Activated CD8-positive, alpha-beta T cell treated with anti-CD3 and anti-CD28 coated beads for 36 hours (primary cell): ENCODE data around the gene CEP350. TPM values are rescaled to one million over a fixed set of nuclear protein-coding genes. Genes with fewer than 3 reads are reported as not detected.
A peak's percentile ranks its signal among the peaks of the same experiment; 100 is the strongest.

Experiments
- ATAC-seq: fragments of 200-7000 bp; cut with Tn5 transposase; one replicate; pipeline ENCODE4 v1.10.0; 2021; ENCODE audit warnings: mild to moderate bottlenecking, moderate library complexity
- CTCF ChIA-PET: fragments of 350-600 bp; sonication (Branson Sonifier 250); formaldehyde crosslinking; loops from one replicate; lab custom pipeline; 2021; ENCODE audit warnings: antibody characterized with exemption; lab: Charles Lee
- POLR2A ChIA-PET: fragments of 350-600 bp; sonication (Branson Sonifier 250); formaldehyde crosslinking; loops from one replicate; lab custom pipeline; 2021; ENCODE audit warnings: antibody characterized with exemption; lab: Charles Lee
- DNase-seq: peaks from one replicate; pipeline ENCODE4 v3.0.0-alpha.2; 2020
- H3K27ac Mint-ChIP-seq: one replicate; pipeline ENCODE4 v1.8.0; 2021; ENCODE audit warnings: mild to moderate bottlenecking, mixed read lengths
- H3K27me3 Mint-ChIP-seq: one replicate; pipeline ENCODE4 v1.8.0; 2021; ENCODE audit warnings: mixed read lengths
- H3K36me3 Mint-ChIP-seq: one replicate; pipeline ENCODE4 v1.8.0; 2021; ENCODE audit warnings: low read depth, mixed read lengths
- H3K4me1 Mint-ChIP-seq: one replicate; pipeline ENCODE4 v1.8.0; 2021; ENCODE audit warnings: low read depth, mixed read lengths
- H3K4me3 Mint-ChIP-seq: one replicate; pipeline ENCODE4 v1.8.0; 2021; ENCODE audit warnings: mild to moderate bottlenecking, moderate library complexity, mixed read lengths
- H3K9me3 Mint-ChIP-seq: one replicate; pipeline ENCODE4 v1.8.0; 2021; ENCODE audit warnings: mixed read lengths
- intact Hi-C: fragments of 100-400 bp; cut with micrococcal nuclease; formaldehyde crosslinking; loops from one replicate; pipeline ENCODE4 v1.10.0; 2022
- total RNA-seq, 2 experiments: library from RNA; stranded (reverse); gene quantifications; one replicate each; pipeline ENCODE4 v1.2.3, GENCODE V29; 2021
- TF ChIP-seq, protein P1 (sequence below): fragments of 200-600 bp; IDR thresholded peaks from one replicate; pipeline ENCODE4 v1.8.0; 2022; ENCODE audit warnings: antibody characterized with exemption, mild to moderate bottlenecking

CEP350 gene
- total RNA-seq: 10 to 100 TPM; 38.9 to 42.3 TPM

- Mint-ChIP-seq H3K4me3 (peak within 1 kb of the TSS; percentile 86), H3K27ac (peak within 1 kb of the TSS; percentile 98), H3K9me3 (no peaks in the 10 kb centered on the region), H3K4me1 (peaks cover 40% of the 10 kb centered on the region), H3K36me3 (no peaks in the 10 kb centered on the region), H3K27me3 (no peaks in the 10 kb centered on the region)
- TF ChIP-seq, protein P1, sequence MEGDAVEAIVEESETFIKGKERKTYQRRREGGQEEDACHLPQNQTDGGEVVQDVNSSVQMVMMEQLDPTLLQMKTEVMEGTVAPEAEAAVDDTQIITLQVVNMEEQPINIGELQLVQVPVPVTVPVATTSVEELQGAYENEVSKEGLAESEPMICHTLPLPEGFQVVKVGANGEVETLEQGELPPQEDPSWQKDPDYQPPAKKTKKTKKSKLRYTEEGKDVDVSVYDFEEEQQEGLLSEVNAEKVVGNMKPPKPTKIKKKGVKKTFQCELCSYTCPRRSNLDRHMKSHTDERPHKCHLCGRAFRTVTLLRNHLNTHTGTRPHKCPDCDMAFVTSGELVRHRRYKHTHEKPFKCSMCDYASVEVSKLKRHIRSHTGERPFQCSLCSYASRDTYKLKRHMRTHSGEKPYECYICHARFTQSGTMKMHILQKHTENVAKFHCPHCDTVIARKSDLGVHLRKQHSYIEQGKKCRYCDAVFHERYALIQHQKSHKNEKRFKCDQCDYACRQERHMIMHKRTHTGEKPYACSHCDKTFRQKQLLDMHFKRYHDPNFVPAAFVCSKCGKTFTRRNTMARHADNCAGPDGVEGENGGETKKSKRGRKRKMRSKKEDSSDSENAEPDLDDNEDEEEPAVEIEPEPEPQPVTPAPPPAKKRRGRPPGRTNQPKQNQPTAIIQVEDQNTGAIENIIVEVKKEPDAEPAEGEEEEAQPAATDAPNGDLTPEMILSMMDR: no peak
- ChIA-PET POLR2A (interaction anchor here (0.6 to 2.1 kb wide), 13 partner anchors 12 to 201 kb away, joined by 3 to 15 read pairs (median 4); partner anchors contain the start of genes TOR1AIP1 and TOR1AIP2), CTCF (interaction anchor here (0.8 to 2.8 kb wide), 7 partner anchors 11 to 140 kb away, joined by 3 to 10 read pairs (median 3); no protein-coding TSS in a partner anchor)
- ATAC-seq (peak; percentile 94), DNase-seq (peak; percentile 99)
- intact Hi-C loops: loop anchor here (1.0 kb wide), 1 partner anchor 72 kb away; the partner anchor contains the start of gene TOR1AIP1
Observed at GRCh38 chr1:179954493-179955286, at the start of gene CEP350. Gene CEP350 (plus strand): TSS chr1:179954810. CDS start chr1:179986182, 31,372 bp downstream.

GRCh38 chr1:179910934-179911333 lies 43.7 kb upstream of the CEP350 start:
- Mint-ChIP-seq H3K27ac (no peak overlapping the region), H3K4me3 (no peak overlapping the region), H3K9me3 (no peaks in the 10 kb centered on the region), H3K36me3 (peaks cover 26% of the 10 kb centered on the region), H3K4me1 (peaks cover 5% of the 10 kb centered on the region), H3K27me3 (no peaks in the 10 kb centered on the region)
- CTCF ChIA-PET: interaction anchor here (1.0 to 1.7 kb wide), 2 partner anchors 42 to 43 kb away, joined by 3 to 5 read pairs; no protein-coding TSS in a partner anchor
- DNase-seq (no peak), ATAC-seq (no peak)
- TF ChIP-seq, protein P1: no peak
- POLR2A ChIA-PET: interaction anchor here (0.6 to 1.0 kb wide), 3 partner anchors 12 to 28 kb away, joined by 3 read pairs; no protein-coding TSS in a partner anchor
- intact Hi-C loops: no loop called here

DNA sequence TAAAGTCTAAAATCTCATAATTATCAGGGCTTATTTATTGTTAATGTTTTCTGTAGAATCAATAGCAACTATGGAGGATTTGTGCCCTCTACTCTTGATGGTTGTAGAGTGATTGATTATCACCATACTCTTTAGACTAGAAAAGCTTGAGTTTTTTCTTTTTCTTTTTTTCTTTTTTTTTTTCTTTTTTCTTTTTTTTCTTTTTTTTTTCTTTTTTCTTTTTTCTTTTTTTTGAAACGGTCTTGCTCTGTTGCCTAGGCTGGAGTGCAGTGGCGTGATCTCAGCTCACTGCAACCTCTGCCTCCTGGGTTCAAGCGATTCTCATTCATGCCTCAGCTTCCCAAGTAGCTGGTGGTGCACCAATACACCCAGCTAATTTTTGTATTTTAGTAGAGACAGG lies 42.8 kb upstream of the CEP350 start:
- intact Hi-C loops: no loop called here
- ChIA-PET CTCF (interaction anchor here (1.0 to 1.7 kb wide), 4 partner anchors 27 to 205 kb away, joined by 3 to 5 read pairs (median 3); no protein-coding TSS in a partner anchor), POLR2A (interaction anchor here (0.6 to 0.7 kb wide), 2 partner anchors 11 to 29 kb away, joined by 3 read pairs; no protein-coding TSS in a partner anchor)
- DNase-seq (no peak), ATAC-seq (no peak)
- H3K27me3 Mint-ChIP-seq: no peaks in the 10 kb centered on the region
- TF ChIP-seq, protein P1: no peak
- H3K9me3 Mint-ChIP-seq: no peaks in the 10 kb centered on the region
- H3K27ac Mint-ChIP-seq: no peak overlapping the region
- H3K4me3 Mint-ChIP-seq: no peak overlapping the region
- H3K4me1 Mint-ChIP-seq: peaks cover 5% of the 10 kb centered on the region
- peaks cover 23% of the 10 kb centered on the region for H3K36me3 Mint-ChIP-seq

DNA sequence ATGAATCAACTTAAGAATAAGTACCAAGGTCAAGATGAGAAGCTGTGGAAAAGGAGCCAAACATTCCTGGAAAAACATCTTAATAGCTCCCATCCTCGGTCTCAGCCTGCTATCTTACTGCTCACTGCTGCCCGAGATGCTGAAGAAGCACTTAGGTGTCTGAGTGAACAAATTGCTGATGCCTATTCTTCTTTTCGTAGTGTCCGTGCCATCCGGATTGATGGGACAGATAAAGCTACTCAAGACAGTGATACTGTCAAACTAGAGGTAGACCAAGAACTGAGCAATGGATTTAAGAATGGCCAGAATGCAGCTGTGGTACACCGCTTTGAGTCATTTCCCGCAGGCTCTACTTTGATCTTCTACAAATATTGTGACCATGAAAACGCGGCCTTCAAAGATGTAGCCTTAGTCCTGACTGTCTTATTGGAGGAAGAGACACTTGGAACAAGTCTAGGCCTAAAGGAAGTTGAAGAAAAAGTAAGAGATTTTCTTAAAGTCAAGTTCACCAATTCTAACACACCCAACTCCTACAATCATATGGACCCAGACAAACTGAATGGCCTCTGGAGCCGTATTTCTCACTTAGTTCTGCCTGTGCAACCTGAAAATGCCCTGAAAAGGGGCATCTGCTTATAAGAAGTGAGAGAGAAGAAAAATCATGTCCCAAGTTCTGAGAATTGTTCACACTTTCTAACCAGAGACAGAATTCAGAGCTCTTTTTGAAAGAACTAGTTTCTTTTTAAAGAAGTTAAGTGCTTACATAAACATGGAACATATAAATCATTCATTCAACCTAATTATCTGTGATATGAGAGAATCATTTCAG lies 36.8 kb upstream of the CEP350 start:
- CTCF ChIA-PET: interaction anchor here (0.7 to 2.9 kb wide), 3 partner anchors 12 to 86 kb away, joined by 3 to 10 read pairs (median 3); no protein-coding TSS in a partner anchor
- Mint-ChIP-seq H3K4me1 (peaks cover 15% of the 10 kb centered on the region), H3K36me3 (peaks cover 32% of the 10 kb centered on the region), H3K4me3 (no peak overlapping the region), H3K27ac (peak overlapping the region; percentile 72), H3K9me3 (no peaks in the 10 kb centered on the region), H3K27me3 (no peaks in the 10 kb centered on the region)
- TF ChIP-seq, protein P1: no peak
- intact Hi-C loops: no loop called here
- POLR2A ChIA-PET: interaction anchor here (0.7 to 1.1 kb wide), 3 partner anchors 24 to 37 kb away, joined by 3 read pairs; partner anchors contain the start of gene CEP350
- ATAC-seq (peak; percentile 42), DNase-seq (peak; percentile 11)
